ENCODE data around the gene PCDHGB1.
"Not testable (repeated sequence)": the region's sequence is repeated elsewhere in the genome, so short reads cannot be mapped to it uniquely, and the experiment has no call there.

Gene PCDHGB1

DNA sequence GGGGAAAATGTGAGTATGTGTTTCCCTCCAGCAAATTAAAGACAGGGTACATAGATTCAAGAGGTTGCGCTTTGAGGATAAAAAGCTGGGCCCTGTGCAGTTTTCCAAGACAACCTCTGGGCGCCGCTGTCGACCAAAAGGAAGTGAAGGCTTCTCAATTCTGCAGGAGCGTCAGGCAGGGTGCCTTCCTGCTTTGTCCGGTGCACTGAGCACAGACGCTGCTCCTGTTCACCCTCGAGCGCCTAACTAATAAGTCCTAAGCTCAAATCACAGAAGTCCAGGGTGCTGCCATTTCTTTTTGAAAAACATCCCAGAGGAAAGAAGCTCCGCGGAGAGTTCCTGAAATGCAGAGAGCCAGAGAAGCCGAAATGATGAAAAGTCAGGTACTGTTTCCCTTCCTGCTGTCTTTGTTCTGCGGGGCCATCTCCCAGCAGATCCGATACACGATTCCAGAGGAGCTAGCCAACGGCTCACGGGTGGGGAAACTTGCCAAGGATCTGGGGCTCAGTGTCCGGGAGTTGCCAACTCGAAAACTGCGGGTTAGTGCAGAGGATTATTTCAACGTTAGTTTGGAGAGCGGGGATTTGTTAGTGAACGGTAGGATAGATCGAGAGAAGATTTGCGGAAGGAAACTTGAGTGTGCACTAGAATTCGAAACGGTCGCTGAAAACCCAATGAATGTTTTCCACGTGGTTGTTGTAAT, at the start of gene PCDHGB1:
Gene PCDHGB1 (plus strand): TSS at position 183 of the 703 bp plus-strand sequence. CDS start 162 bp downstream, at position 345.
- DNase-seq (ENCODE audit: low read depth): no peak

DNA sequence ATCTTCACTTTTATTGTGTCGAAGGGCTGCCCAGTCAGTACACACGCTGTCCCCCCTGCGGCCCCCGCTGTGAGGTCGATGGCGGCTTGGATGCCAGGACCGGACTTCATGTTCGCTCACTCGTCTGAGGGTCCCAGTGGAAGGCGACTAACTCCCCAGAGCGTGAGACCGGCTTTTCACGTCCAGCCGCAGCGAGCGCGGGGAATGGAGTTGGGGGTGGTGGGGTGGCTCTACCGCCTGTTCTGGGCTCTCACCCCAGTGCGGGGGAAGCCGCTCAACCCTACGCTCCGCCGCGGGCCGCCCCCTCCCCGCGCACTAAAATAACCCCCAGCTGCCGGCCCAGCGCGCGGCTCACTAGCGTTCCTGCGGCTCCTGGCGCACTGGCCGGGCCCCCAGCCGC, 46.1 kb upstream of the PCDHGB1 start, which contains the start of gene SLC25A2:
Gene SLC25A2 (minus strand): TSS at position 294 of the 400 bp plus-strand sequence. CDS start 184 bp downstream, at position 110.
- DNase-seq (ENCODE audit: low read depth): no peak

DNA sequence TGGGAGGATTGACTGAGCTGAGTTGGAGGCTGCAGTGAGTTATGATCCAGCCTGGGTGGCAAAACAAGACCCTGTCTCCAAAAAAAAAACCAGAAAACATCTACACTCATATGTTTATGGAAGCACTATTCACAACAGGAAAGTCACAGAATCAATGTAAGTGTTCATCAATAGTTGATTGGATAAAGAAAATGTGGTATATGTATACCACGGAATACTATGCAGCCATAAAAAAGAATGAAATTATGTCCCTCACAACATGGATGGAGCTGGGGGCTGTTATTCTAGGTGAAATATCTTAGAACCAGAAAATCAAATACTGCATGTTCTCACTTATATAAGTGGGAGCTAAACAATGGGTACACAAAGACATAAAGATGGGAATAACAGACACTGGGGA, 43.3 kb upstream of the PCDHGB1 start:
- no peak for DNase-seq (ENCODE audit: low read depth)

DNA sequence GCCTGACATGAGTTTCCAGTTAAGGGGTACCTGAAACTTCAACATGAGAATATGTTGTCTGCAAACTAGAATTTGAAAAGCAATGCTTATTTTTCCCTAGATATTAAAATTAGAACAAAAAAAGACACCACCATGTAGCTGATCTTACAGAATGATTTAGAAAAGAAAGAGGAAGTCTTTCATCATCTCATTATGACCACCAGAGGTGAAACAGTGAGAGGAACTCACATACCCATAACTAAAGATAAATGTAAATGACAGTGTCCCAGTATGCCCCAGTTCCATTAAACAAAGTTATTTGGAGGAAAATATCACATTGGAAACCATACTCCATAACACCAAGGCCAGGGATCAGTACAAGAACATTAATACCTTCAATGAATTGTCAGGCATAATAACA, 36.2 kb upstream of the PCDHGB1 start:
- DNase-seq (ENCODE audit: low read depth): no peak

DNA sequence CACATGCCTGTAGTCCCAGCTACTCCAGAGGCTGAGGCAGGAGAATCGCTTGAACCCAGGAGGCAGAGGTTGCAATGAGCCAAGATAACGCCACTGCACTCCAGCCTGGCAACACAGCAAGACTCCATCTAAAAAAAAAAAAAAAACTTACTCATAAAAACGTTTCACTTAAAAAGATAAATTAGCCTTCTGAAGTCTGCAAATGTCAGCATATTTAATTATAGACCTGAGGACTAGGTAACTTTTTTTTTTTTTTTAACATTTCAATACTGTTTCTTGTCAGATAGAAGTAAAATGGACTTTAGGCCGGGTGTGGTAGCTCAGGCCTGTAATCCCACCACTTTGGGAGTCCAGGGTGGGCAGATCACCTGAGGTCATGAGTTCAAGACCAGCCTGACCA, 32.9 kb upstream of the PCDHGB1 start:
- DNase-seq (ENCODE audit: low read depth): not testable (repeated sequence)

DNA sequence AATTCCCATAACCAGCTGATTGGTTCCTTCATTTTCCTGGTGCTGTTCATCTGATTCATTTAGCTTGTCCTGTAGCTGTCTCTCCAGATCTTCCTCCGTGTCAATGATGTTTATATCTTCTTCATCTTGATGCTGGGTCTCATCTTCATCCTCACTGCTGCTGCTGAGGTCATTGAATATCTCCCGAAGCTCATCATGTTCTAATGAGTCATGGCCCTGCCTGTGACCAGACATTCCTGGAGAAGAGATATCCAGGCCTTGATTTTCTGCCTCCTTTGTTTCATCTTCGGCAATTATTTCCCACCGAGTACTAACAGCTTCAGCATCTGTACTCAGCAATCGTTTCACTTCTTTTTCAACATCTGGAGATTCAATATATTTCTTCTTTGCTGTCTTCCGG, 30.7 kb upstream of the PCDHGB1 start:
- no peak for DNase-seq (ENCODE audit: low read depth)

DNA sequence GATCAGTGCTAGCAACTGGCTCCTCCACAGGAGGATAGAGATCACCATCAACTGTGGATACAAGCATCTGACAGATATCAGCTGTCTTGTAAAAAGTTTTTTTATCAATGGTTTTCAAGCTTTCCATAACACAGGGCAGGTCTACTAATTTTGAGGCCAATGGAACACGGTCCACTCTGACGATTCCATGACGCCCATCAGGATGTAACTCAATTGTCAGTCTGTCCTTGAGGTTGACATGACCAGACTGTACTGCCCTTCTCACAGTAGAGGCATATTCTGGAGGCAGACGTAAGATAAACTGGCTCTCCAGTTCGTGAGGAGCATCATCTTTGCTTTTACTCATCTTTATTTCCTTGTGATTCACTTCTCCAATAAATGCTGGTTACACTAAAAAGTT, 30.2 kb upstream of the PCDHGB1 start:
- DNase-seq (ENCODE audit: low read depth): no peak

DNA sequence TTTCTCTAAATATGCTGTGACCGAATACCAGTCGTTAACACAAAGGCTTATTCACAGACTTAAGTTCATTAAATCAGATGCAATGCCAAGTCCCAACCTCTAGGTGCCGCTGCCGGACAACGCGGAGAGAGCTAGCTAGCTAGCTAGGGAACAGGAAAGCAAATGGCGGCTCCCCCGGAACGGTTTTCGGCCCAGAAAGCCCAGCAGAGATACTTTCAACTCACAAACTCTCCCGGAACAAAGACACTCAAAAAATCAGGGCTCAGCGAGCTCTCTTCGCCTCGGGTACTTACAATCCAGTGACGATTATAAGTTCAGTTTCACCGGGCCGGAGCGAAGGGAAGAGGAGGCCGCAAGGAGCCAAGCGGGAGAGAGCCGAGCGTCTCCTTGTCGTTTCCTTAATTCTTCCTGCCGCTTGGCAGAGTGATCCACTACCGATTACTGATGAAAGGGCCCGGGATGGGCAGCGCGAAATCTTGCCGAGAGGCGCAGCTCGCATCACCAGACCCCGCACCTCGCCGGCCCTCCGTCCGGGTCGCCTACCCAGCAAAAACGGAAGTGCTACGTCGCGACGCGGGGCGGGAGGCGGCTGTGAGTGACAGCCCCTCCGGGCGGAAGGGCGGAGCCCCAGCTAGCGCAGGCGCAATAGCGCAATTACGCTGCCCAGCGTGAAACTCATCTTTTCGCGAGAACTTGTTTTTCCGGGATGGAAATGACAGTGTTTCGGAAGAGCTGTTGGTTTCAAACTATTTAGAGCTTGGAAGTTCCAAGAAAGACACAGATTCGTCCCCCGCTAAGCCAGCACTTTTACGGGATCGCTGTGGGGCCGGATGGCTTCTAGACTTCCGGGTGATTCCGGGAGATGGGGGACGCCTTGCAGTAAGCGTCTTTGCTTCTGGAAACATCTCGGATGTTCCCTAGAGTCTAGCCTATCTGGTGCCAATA, 29.4 kb upstream of the PCDHGB1 start, which contains the start of gene TAF7:
Gene TAF7 (minus strand): TSS at position 560 of the 945 bp plus-strand sequence. CDS start 740 bp downstream, outside the sequence.
- DNase-seq (ENCODE audit: low read depth): peak; percentile 89

DNA sequence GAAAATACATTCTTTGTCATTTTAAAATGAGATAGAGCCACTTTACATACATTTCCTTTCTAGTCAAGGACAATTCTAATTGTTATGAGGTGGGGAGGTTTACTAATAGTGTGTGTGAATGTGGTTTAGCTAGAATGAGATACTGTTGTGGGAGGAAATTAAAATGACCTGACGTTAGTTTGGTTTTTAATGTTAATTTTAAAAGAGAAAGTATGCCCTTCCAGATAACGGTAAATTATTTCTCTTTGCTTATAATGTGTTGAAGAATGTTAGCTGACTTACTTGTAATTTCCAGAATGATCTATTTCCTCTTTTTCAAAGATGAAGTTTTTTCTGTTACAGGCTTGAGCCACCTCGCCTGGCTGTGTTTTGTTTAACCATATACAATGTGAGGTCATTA, 27.6 kb upstream of the PCDHGB1 start:
- no peak for DNase-seq (ENCODE audit: low read depth)

DNA sequence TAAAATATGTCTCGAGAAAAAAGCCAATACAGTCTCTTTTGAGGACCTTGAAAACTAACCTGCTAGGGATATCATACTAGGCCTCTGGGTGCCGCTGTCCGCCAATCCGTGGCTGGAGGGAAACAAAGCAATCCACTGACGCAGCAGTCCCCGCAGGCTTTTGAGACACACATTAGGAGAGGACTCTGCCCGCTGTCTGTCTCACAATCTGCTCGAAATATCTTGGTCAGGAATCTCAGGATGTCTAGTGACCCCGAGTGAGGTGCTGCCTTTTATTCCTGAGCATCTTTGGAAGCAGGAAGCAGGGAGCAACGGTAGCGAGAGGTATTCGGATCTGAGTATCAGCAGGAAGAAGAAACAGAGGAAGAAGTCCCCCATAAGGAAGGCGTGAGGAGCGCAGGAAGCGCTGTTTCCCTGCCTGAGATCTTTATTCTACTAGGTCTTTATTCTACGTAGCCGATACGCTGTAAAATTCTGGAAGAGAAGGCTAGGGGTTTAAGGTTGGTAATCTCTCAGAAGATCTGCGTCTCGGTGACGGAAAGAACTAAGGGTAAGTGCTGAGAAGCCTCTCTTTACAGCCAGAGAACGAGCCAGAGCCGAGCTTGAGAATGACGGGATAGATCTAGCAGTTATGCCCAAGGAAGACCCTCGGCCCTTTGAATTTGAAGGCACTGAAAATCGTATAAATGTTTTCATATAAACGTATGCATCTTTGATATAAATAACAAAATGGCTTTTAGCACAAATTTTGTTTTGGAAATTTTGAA, 23.6 kb upstream of the PCDHGB1 start:
- DNase-seq (ENCODE audit: low read depth): peak; percentile 63

DNA sequence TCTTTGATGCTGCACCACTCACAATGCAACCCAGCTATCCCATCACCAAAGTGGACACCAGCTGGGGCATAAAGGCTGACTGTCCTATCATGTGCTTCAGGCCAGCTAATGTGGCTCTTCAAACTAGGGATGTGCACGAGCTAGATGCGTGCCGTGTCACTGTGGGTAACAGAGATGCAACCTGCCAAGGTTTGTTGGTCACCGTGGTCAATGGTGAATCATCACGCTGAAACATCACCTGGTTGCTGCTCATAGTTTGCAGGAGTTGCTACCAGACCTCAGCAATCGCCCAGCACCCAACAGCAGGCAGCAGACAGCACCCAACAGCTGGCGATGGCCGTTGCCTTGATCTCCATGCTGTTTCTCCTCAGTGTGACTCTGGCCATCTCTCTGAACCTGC, 21.7 kb upstream of the PCDHGB1 start:
- no peak for DNase-seq (ENCODE audit: low read depth)

DNA sequence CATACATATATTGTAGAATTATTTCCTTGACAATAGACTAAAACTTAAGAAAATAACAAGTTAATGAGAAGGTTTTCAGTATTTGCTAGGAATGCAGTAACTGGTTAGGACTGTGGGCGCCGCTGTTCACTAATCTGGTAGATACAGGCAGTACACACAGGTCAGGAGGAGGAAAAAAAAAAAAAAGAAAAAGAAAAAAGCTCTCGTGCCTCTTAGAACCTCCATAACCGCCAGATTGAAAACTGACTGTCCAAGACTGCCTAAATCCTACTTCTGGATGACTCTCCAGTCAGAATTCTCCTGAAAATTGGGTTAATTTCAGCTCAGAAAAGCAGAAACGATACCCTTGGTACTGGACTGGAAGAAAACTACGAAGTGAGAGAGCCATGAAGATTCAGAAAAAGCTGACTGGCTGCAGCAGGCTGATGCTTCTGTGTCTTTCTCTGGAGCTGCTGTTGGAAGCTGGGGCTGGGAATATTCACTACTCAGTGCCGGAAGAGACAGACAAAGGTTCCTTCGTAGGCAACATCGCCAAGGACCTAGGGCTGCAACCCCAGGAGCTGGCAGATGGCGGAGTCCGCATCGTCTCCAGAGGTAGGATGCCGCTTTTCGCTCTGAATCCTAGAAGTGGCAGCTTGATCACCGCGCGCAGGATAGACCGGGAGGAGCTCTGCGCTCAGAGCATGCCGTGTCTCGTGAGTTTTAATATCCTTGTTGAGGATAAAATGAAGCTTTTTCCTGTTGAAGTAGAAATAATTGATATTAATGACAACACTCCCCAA, 19.4 kb upstream of the PCDHGB1 start, which contains the start of gene PCDHGA1:
Gene PCDHGA1 (plus strand): TSS at position 216 of the 782 bp plus-strand sequence.
- no peak for DNase-seq (ENCODE audit: low read depth)

DNA sequence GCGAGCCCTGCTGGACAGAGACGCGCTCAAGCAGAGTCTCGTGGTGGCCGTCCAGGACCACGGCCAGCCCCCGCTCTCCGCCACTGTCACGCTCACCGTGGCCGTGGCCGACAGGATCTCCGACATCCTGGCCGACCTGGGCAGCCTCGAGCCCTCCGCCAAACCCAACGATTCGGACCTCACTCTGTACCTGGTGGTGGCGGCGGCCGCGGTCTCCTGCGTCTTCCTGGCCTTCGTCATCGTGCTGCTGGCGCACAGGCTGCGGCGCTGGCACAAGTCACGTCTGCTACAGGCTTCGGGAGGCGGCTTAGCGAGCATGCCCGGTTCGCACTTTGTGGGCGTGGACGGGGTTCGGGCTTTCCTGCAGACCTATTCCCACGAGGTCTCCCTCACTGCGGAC, 17.3 kb upstream of the PCDHGB1 start:
- DNase-seq (ENCODE audit: low read depth): not testable (repeated sequence)

DNA sequence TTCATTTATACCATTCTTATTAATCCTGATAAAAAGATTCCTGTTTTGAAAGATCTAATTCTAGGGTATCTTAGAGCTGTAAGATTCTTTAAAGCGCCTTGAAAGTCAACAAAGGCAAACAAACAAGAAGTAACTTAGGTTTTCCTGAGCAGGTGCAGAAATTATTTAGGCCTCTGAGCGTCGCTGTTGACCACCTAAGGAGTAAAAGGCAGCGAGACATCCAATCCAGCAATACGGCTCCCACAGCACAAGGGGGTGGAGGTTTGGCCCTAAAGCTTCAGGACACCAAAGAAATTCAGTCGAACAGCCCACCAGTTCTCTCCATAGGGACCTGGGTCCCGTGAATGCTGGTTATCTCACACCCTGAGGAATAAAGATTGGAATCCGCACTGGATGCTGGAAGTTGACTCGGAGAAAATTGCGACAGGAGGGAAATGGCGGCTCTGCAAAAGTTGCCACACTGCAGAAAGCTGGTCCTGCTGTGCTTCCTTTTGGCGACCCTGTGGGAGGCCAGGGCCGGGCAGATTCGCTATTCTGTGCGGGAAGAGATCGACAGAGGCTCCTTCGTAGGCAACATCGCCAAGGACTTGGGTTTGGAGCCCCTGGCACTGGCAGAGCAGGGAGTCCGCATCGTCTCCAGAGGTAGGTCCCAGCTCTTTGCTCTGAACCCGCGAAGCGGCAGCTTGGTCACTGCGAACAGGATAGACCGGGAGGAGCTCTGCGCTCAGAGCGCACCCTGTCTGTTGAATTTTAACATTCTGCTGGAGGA, 11.2 kb upstream of the PCDHGB1 start, which contains the start of gene PCDHGA2:
Gene PCDHGA2 (plus strand): TSS at position 223 of the 769 bp plus-strand sequence.
- DNase-seq (ENCODE audit: low read depth): no peak

DNA sequence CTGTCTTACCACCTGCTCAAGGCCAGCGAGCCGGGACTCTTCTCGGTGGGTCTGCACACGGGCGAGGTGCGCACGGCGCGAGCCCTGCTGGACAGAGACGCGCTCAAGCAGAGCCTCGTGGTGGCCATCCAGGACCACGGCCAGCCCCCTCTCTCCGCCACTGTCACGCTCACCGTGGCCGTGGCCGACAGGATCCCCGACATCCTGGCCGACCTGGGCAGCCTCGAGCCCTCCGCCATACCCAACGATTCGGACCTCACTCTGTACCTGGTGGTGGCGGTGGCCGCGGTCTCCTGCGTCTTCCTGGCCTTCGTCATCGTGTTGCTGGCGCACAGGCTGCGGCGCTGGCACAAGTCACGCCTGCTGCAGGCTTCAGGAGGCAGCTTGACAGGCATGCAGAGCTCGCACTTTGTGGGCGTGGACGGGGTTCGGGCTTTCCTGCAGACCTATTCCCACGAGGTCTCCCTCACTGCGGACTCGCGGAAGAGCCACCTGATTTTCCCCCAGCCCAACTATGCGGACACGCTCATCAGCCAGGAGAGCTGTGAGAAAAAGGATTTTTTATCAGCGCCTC, 9.0 kb upstream of the PCDHGB1 start:
- DNase-seq (ENCODE audit: low read depth): not testable (repeated sequence)

DNA sequence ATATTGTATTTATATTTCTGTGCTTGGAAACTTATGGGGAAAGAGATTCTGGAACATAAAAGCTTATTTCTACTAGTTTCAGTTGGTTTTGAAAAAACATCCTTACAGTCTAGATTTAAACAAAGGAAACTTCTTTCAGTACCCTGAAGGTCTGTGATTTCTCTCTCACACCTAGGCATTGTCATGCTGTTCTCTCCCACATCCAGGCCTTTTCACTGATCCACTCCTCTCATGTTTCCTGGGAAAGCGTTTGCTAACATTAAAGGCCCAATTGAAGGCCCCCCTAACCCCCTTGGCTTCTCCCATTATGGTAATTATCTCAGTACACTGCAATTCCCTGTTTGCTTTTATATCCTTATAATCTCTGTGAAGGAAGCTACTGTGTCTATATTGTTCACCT, 7.1 kb upstream of the PCDHGB1 start:
- no peak for DNase-seq (ENCODE audit: low read depth)

DNA sequence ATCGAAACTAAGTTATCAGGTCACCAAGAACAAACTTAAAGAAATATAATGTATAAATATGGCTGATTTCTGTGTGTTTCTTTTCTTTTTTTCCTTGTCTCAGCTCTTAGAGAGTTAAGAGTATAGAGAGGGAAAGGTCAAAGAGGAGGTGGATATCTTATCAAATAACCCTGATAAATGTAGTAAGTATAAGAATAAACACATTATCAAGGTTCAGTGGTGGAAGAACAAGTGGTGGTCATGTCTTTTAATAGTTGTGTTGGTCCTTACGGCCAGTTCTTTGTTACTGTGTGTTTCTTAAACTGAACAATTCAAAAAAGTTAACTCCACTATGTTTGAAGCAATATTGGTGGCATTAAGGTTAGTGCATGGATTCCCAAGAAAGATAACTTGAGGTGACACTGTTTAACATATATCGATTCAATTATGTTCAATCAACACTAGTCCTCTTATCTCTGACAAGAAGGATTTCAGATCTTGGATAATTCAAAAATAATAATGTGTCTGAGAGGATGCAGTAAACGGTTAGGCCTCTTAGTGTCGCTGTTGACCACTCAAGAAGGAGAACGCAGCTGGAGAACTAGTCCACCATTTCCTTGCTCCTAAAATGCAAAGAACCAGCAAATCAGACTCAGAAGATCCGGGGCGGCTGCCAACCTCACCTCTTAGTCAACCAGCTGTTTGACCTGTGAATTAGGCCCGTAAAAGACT, 6.5 kb upstream of the PCDHGB1 start, which contains the start of gene PCDHGA3:
Gene PCDHGA3 (plus strand): TSS at position 588 of the 711 bp plus-strand sequence. CDS start 205 bp downstream, outside the sequence.
- no peak for DNase-seq (ENCODE audit: low read depth)

DNA sequence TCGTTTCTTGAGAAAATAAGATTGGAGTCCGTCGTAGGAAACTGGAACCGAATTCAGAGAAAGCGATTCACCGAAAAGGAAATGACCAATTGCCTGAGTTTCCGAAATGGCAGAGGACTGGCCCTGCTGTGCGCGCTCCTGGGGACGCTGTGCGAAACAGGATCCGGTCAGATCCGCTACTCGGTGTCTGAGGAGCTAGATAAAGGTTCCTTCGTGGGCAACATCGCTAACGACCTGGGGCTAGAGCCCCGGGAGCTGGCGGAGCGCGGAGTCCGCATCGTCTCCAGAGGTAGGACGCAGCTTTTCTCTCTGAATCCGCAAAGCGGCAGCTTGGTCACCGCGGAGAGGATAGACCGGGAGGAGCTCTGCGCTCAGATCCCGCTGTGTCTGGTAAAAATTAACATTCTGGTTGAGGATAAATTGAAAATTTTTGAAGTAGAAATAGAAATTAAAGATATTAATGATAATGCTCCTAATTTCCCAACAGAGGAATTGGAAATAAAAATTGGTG, 5.9 kb upstream of the PCDHGB1 start:
- DNase-seq (ENCODE audit: low read depth): no peak

DNA sequence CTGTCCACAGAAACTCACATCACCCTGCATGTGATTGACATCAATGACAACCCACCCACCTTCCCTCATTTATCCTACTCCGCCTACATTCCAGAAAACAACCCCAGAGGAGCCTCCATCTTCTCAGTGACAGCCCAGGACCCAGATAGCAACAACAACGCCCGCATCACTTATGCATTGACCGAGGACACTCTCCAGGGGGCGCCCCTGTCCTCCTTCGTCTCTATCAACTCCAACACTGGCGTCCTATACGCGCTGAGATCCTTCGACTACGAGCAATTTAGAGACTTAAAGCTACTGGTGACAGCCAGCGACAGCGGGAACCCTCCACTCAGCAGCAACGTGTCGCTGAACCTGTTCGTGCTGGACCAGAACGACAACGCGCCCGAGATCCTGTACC, 4.6 kb upstream of the PCDHGB1 start:
- no peak for DNase-seq (ENCODE audit: low read depth)
